ENCODE results near the gene FRMD4A. TPM values are rescaled to one million over a fixed set of nuclear protein-coding genes. Genes with fewer than 3 reads are reported as not detected.
"Not testable (repeated sequence)": the region's sequence is repeated elsewhere in the genome, so short reads cannot be mapped to it uniquely, and the experiment has no call there.

FRMD4A gene
- total RNA-seq, 1 donor from 2014 or later: 20.2 TPM

DNA sequence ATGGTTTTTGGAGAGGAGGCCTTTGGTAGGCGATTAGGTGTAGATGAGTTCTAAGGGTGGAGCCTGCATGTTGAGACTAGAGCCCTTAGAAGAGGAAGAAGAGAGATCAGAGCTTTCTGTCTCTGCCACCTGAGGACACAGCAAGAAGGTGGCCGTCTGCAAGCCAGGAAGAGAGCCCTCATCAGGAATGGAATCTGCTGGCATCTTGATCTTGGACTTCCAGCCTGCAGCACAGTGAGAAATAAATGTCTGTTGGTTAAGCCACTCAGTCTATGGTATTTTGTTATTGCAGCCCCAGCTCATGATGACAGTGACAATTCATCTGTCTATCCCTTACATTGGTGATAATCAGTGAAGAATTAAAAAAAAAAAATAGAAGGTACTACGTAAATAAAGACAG, 408.8 kb downstream of the FRMD4A start:
- Mint-ChIP-seq H3K27ac (no peak overlapping the region), H3K9me3 (no peaks in the 10 kb centered on the region), H3K4me1 (no peaks in the 10 kb centered on the region), H3K36me3 (peaks cover 2% of the 10 kb centered on the region), H3K4me3 (no peak overlapping the region), H3K27me3 (ENCODE audit: insufficient read depth, low read depth) (no peaks in the 10 kb centered on the region)
- no peaks in the 10 kb centered on the region for H3K79me2 ChIP-seq (ENCODE audit: low read depth)
- no peaks in the 10 kb centered on the region for H4K20me1 ChIP-seq (ENCODE audit: low read depth)
- no peak overlapping the region for H3K4me3 ChIP-seq
- no peak overlapping the region for H3K9ac ChIP-seq
- no peak overlapping the region for H3K27ac ChIP-seq
- DNase-seq (ENCODE audit: low spot score): no peak
- no peaks in the 10 kb centered on the region for H3K36me3 ChIP-seq
- H3K4me2 ChIP-seq: no peak overlapping the region
- no peaks in the 10 kb centered on the region for H3K9me3 ChIP-seq (ENCODE audit: low read depth)
- H3K27me3 ChIP-seq: no peaks in the 10 kb centered on the region
- TF ChIP-seq EZH2phosphoT487 (IDR thresholded peaks at IDR 0.05): no peak
- no peak for TF ChIP-seq EZH2 (IDR thresholded peaks at IDR 0.05)
- TF ChIP-seq, protein P1, sequence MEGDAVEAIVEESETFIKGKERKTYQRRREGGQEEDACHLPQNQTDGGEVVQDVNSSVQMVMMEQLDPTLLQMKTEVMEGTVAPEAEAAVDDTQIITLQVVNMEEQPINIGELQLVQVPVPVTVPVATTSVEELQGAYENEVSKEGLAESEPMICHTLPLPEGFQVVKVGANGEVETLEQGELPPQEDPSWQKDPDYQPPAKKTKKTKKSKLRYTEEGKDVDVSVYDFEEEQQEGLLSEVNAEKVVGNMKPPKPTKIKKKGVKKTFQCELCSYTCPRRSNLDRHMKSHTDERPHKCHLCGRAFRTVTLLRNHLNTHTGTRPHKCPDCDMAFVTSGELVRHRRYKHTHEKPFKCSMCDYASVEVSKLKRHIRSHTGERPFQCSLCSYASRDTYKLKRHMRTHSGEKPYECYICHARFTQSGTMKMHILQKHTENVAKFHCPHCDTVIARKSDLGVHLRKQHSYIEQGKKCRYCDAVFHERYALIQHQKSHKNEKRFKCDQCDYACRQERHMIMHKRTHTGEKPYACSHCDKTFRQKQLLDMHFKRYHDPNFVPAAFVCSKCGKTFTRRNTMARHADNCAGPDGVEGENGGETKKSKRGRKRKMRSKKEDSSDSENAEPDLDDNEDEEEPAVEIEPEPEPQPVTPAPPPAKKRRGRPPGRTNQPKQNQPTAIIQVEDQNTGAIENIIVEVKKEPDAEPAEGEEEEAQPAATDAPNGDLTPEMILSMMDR (IDR thresholded peaks at IDR 0.05): no peak
- H3K4me1 ChIP-seq: peaks cover 7% of the 10 kb centered on the region
- no peak overlapping the region for H2AFZ ChIP-seq (replicated peaks)
- H3F3A ChIP-seq (ENCODE audit: low read depth): no peaks in the 10 kb centered on the region

DNA sequence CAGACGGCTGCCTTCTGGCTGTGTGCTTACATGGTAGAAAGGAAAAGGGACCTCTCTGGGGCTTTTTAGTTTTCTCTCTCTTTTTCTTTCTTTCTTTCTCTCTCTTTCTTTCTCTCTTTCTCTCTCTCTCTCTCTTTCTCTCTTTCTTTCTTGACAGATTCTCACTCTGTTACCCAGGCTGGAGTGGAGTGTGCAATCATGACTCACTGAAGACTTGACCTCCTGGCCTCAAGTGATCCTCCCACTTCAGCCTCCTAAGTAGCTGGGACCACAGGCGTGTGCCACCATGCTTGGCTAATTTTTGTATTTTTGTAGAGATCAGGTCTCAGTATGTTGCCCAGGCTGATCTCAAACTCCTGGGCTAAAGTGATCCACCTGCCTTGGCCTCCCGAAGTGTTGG, 409.6 kb downstream of the FRMD4A start:
- not testable (repeated sequence) for H3K36me3 Mint-ChIP-seq; H3K27ac Mint-ChIP-seq; DNase-seq (ENCODE audit: low spot score); H3K27me3 Mint-ChIP-seq (ENCODE audit: insufficient read depth, low read depth); H3K4me1 Mint-ChIP-seq; H3K4me3 ChIP-seq; H3K4me3 Mint-ChIP-seq; H3K4me1 ChIP-seq; H3K36me3 ChIP-seq; H3F3A ChIP-seq (ENCODE audit: low read depth); H3K79me2 ChIP-seq (ENCODE audit: low read depth); H3K27ac ChIP-seq; H3K9ac ChIP-seq; H3K27me3 ChIP-seq; H2AFZ ChIP-seq (replicated peaks); H3K4me2 ChIP-seq; H4K20me1 ChIP-seq (ENCODE audit: low read depth); H3K9me3 Mint-ChIP-seq; H3K9me3 ChIP-seq (ENCODE audit: low read depth)

DNA sequence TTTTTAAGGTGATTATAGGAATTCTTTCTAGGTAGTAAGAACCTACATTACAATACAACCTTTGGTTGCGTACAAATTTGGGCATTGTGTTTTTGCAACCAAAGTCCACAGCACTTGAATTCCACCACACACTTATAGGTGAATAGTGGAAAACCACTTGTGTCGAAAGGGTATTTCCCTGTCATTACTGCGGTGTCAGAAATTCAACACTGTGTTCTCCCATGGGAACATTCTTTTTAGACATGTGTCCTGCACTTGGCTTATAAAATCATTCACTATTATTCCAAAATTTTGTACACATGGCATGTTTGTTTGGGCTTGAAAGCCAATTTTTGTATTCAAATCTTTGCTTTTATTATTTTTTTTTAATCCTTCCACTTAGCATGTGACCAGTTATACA, 410.3 kb downstream of the FRMD4A start:
- Histone ChIP-seq H3K36me3 (no peaks in the 10 kb centered on the region), H3K79me2 (ENCODE audit: low read depth) (no peaks in the 10 kb centered on the region), H3K4me3 (no peak overlapping the region), H4K20me1 (ENCODE audit: low read depth) (no peaks in the 10 kb centered on the region), H3K27me3 (no peaks in the 10 kb centered on the region), H3K27ac (no peak overlapping the region), H3K4me2 (no peak overlapping the region), H3F3A (ENCODE audit: low read depth) (peaks cover 7% of the 10 kb centered on the region), H3K4me1 (peaks cover 9% of the 10 kb centered on the region), H3K9ac (no peak overlapping the region), H2AFZ (replicated peaks) (no peak overlapping the region), H3K9me3 (ENCODE audit: low read depth) (no peaks in the 10 kb centered on the region)
- TF ChIP-seq, protein P1 (IDR thresholded peaks at IDR 0.05): no peak
- TF ChIP-seq EZH2phosphoT487 (IDR thresholded peaks at IDR 0.05): no peak
- no peak for TF ChIP-seq EZH2 (IDR thresholded peaks at IDR 0.05)
- Mint-ChIP-seq H3K27ac (no peak overlapping the region), H3K4me1 (peaks cover 7% of the 10 kb centered on the region), H3K36me3 (peaks cover 2% of the 10 kb centered on the region), H3K9me3 (no peaks in the 10 kb centered on the region), H3K27me3 (ENCODE audit: insufficient read depth, low read depth) (peaks cover 5% of the 10 kb centered on the region), H3K4me3 (no peak overlapping the region)
- DNase-seq (ENCODE audit: low spot score): no peak

DNA sequence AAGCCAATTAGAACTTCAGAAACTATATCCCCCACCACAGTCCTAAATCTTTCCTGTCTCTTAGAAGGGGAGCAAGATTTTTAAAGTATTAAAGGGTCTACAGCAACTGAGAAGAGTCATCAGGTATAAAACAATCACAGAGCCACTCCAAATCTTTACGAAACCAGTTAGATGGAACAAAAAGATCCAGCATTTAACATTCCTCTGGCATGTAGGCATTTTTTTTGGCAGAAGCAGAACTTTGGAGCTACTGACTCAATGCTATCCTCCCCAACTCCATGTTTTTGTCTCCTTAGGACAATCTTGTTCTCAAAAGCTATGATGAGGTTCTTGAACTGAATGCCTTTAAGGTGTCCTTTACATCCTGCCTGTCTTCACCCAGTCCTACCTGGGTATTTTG, 410.7 kb downstream of the FRMD4A start:
- no peaks in the 10 kb centered on the region for H3K36me3 ChIP-seq
- H3K4me2 ChIP-seq: no peak overlapping the region
- H3K36me3 Mint-ChIP-seq: peaks cover 2% of the 10 kb centered on the region
- no peak overlapping the region for H3K4me3 ChIP-seq
- no peak overlapping the region for H3K27ac Mint-ChIP-seq
- no peaks in the 10 kb centered on the region for H3K79me2 ChIP-seq (ENCODE audit: low read depth)
- H3K27ac ChIP-seq: no peak overlapping the region
- peaks cover 7% of the 10 kb centered on the region for H3F3A ChIP-seq (ENCODE audit: low read depth)
- peaks cover 8% of the 10 kb centered on the region for H3K4me1 Mint-ChIP-seq
- H4K20me1 ChIP-seq (ENCODE audit: low read depth): no peaks in the 10 kb centered on the region
- no peak overlapping the region for H3K4me3 Mint-ChIP-seq
- peaks cover 8% of the 10 kb centered on the region for H3K27me3 Mint-ChIP-seq (ENCODE audit: insufficient read depth, low read depth)
- TF ChIP-seq, protein P1 (IDR thresholded peaks at IDR 0.05): no peak
- TF ChIP-seq EZH2 (IDR thresholded peaks at IDR 0.05) (no peak), EZH2phosphoT487 (IDR thresholded peaks at IDR 0.05) (no peak)
- H3K4me1 ChIP-seq: peaks cover 9% of the 10 kb centered on the region
- no peaks in the 10 kb centered on the region for H3K27me3 ChIP-seq
- no peak overlapping the region for H3K9ac ChIP-seq
- no peaks in the 10 kb centered on the region for H3K9me3 ChIP-seq (ENCODE audit: low read depth)
- DNase-seq (ENCODE audit: low spot score): no peak
- no peak overlapping the region for H2AFZ ChIP-seq (replicated peaks)
- H3K9me3 Mint-ChIP-seq: peaks cover 2% of the 10 kb centered on the region

Data from neural progenitor cell (in vitro differentiated cells).